Muscle of arm (tissue), 12 donors: Measurements from ENCODE around the gene FAM193A. TPM values are rescaled to one million over a fixed set of nuclear protein-coding genes. Genes with fewer than 3 reads are reported as not detected.
A peak's percentile ranks its signal among the peaks of the same experiment; 100 is the strongest.
"Not testable (repeated sequence)": the region's sequence is repeated elsewhere in the genome, so short reads cannot be mapped to it uniquely, and the experiment has no call there.

Experiments used
- DNase-seq: peaks from one replicate; pipeline ENCODE4 v3.0.0-alpha.2; 2013
- polyA plus RNA-seq, 12 donors: library from polyadenylated mRNA; unstranded; fragments of 120-200 nt; gene quantifications; one replicate each; pipeline ENCODE4 v1.2.1, GENCODE V29; 2013; ENCODE audit not compliant: insufficient read length in 12 of 12

Gene FAM193A
- polyA plus RNA-seq, 12 donors = 15.5 to 36.3 (median 18.8) TPM; not detected in 1

DNA sequence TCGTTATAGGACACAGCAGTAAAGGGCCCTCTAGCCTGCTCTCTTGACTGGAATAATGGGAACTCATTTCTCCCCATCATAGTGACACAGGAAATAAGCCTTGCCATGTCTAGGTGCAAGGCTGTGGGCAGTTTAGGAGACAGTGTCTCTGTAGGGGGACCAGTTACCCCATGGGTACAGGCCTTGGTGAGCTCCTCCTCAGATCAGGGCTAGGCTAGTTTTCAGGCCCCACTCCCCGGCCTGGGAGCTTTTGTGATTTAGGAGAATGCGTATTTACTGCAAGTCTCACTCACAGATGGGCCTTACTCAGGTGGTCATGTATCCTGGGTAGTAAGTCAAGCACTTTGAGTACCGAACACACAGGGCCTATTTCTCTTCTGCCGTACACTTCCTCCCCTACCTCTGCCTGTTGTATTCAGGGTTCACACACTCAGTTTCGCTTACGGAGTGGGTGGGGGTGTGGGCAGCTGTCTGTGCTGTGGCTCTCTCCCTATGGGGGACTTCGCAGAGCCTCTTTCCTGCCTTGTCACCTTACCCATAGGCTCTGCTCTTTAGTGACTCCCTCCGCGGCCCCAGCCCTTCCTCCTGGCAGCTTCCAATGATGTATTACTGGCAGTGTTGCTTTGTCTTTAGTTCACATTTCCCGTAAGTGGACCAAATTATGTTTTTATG, 34.2 kb downstream of the FAM193A start:
- DNase-seq = no peak

DNA sequence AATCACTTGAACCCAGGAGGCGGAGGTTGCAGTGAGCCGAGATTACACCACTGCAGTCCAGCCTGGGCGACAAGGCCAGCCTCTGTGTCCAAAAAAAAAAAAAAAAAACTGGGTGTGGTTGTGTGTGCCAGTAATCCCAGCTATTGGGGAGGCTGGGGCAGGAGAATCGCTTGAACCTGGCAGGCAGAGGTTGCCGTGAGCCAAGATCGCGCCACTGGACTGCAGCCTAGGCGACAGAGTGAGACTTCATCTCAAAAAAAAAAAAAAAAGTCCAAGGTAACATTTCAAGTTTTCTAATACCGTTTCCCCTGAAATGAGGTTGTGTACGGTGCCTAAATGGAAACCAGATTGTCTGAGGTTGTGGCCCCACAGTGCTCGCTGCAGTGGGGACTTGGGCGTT, 35.6 kb downstream of the FAM193A start:
- DNase-seq = no peak

DNA sequence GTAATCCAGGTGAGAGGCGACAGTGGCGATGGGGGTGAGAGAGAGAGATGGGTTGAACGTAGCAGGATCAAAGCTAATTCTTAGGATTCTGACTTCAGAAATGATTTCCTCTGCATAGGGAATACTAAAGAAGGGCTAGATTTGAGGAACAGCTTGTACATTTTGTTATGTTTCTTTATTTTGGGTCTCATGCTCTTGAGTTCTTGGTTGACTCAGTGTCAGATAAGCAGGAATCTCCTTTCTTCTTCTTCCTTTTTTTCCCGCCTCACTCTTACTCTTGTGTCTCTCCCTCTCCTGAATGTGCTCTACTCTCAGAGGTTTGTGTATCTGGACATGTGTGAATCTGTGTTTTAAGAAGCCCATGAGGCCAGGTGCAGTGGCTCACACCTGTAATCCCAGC, 36.4 kb downstream of the FAM193A start:
- no peak for DNase-seq

DNA sequence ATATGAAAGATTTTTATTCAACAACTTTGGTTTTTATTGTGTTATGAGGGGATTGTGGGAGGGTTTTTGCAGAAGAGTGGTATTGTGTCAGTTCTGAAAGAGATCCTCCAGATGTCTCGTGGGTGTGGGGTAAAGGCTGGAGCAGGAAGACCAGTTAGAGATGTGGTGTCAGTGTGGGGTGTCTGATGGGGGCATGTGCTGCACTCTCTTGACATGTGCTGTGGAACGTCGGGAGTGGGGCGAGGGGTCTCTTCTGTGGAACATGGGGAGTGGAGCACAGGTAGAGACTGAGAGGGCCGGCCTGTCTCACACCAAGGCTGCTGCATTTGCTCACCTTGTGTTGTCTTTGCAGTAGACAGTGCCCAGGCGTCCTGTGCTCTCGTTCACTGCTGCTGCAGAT, 37.6 kb downstream of the FAM193A start:
- DNase-seq = no peak

DNA sequence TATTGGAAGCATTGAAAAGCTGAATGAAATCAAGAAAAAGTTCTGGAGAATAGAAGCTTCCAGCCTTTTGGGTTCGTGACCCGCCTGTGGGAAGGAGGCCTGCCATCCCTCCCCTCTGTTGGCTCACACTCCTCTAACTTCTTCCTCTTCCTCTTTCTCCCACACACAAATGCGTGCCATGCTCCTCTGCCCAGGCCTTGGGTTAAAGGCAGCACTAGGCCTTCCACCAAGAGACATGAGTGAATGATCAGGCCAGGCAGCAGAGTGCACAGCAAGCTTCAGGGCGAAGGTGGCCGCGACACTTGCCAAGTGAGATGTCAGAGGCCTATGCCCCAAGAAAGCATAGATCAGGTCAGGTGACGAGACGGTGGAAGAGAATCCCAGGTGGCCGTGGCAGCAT, 38.4 kb downstream of the FAM193A start:
- no peak for DNase-seq

DNA sequence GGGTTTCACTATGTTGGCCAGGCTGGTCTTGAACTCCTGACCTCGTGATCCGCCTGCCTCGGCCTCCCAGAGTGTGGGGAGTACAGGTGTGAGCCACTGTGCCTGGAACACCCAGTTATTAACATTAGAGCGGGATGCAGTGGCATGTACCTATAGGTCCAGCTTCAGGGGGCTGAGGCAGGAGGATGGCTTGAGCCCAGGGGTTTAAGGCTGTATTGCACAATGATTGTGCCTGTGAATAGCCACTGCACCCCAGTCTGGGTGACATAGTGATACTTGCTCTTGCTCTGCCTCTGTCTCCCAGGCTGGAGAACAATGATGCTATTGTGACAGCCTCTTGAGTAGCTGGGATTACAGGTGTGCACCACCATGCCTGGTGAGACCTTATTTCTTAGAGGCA, 39.8 kb downstream of the FAM193A start:
- DNase-seq = no peak

DNA sequence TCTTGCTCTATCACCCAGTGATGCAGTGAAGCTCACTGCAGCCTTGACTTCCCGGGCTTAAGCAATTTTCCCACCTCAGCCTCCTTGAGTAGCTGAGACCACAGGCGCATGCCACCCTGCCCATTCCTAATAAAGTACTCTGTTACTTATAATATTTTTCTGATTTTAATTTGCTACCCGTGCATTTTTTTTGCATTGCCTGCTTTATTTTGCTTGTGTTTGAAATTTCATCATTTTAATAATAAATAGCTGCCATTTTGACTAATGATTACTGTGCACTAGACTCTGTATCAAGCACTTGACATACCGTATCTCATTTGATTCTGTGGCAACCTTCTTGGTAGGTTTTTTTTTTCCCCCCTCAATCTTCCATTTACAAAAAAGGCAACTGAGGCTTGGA, 41.7 kb downstream of the FAM193A start:
- DNase-seq = no peak

DNA sequence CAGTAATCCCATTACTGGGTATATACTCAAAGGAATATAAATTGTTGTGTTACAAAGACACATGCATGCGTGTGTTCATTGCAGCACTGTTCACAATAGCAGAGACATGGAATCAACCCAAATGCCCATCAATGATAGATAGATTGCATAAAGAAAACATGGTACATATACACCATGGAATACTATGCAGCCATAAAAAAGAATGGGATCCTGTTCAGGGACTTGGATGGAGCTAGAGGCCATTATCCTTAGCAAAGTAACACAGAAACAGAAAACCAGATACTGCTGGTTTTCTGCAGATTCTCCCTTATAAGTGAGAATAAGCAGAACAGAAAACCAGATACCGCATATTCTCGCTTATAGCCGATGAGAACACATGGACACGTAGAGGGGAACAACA, 43.5 kb downstream of the FAM193A start:
- no peak for DNase-seq

DNA sequence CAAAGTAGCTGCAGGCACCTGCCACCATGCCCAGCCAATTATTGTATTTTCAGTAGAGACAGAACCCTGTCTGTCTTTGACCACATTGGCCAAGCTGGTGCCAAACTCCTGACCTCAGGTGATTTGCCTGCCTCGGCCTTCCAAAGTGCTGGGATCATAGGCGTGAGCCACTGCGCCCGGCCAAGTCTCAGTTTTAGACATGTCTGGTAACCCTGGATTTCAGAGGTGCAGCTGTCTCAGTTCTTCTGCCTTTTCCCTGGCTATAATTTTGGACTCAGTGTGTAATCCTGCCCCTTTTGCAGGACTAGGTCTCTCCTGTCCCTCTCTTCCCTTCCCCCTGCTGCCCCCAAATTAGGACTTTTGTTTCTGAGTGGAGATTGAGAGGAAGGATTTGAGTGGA, 46.6 kb downstream of the FAM193A start:
- DNase-seq = no peak

DNA sequence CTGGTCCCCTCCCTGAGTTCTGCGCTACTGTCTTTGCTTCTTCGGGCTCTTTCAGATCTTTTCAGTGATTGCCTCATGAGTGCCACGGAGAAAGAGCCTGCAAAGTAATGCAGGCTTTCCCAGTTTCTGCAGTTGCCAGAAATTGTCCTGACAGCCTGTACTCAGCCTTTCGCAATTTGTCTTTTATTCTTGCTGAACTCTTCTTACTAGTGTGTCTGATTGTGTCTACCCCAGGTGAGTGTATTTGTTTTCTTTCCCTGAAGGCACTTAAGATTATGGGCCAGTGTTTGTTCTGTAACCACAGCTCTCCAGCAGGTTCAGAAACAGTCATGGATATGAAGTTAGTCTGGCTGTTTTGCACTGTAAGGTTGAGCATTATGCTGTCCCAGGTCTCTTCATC, 47.1 kb downstream of the FAM193A start:
- DNase-seq = no peak

DNA sequence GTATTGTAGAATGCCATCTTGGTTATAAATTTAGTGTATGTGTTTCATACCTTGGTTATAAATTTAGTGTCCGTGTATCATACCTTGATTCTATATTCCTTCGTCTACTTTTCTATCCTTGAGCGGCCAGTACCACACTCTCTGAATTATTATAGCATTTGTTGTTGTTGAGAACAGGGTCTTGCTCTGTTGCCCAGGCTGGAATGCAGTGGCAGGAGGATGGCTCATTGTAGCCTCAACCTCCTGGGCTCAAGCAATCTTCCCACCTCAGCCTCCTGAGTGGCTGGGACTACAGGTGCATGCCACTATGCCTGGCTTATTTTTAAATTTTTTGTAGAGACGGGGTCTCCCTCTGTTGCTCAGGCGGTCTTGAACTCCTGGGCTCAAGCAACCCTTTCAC, 50.1 kb downstream of the FAM193A start:
- DNase-seq = no peak

DNA sequence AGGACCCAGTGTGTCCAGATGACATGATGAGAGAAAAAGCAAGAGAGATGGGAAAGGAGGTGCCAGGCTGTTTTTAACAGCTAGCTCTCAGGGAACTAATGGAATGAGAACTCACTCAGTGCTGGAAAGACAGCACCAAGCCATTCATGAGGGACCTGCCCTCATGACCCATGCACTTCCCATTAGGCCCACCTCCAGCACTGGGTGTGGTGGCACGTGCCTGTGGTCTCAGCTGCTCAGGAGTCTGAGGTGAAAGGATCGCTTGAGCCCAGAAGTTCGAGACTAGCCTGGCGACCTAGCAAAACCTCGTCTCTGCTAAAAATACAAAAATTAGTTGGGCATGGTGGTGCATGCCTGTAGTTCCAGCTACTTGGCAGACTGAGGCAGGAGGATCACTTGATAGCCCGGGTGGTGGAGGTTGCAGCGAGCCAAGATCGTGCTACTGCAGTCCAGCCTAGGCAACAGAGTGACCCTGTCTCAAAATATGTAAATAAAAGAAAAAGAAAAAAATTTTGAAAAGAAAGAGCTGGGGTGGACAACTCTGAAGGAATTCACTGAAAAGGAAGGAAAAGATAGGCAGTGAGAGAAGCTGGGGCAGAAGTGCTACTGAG, 50.9 kb downstream of the FAM193A start:
- no peak for DNase-seq

DNA sequence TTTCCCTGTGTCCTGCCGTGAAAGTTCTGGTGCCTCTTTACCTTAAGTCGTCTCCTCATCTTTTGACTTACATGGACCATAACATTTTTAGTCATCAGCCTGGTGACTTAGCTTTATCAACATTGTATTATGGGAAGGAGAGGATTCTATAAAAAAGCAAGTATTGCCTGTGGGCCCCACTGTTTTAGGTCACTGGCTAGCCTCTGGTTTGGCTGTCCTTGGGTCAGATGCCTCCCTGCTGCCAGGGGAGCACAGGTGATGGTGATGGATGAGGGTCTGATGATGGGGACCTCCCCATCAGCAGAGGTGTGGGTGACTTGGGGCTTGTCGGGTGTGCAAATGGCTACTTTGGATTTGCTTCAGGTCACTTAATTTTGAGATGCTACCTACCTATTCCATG, 51.8 kb downstream of the FAM193A start:
- no peak for DNase-seq

DNA sequence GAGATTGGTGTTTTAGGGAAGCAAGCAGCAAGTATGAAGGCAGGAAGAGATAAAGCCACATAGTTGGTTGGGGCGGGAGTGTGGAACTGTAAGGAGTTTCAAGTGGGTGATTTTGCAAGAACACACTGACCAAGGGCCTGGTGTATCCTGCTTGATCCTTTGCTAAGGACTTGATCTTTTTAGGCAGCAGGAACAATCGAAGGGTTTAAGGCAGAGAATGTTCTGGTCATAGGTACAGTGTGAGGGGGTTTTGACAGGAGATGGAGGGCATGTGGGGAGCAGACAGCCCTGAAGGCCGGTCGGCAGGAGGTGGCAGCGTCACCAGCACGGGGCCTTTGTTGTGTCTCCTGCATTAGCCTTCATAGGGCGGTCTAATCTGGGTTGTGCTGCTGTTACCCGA, 54.7 kb downstream of the FAM193A start:
- DNase-seq = no peak

DNA sequence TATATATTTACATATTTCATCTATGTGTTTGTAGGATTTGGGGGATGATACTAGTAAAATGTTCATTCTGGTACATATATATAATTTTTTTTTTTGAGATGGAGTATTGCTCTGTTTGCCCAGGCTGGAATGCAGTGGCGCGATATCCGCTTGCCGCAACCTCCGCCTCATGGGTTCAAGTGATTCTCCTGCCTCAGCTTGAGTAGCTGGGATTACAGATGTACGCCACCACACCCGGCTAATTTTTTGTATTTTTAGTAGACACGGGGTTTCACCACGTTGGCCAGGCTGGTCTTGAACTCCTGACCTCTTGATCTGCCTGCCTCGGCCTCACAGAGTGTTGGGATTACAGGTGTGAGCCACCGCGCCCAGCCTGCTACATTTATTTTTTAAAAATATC, 55.6 kb downstream of the FAM193A start:
- DNase-seq = not testable (repeated sequence)

DNA sequence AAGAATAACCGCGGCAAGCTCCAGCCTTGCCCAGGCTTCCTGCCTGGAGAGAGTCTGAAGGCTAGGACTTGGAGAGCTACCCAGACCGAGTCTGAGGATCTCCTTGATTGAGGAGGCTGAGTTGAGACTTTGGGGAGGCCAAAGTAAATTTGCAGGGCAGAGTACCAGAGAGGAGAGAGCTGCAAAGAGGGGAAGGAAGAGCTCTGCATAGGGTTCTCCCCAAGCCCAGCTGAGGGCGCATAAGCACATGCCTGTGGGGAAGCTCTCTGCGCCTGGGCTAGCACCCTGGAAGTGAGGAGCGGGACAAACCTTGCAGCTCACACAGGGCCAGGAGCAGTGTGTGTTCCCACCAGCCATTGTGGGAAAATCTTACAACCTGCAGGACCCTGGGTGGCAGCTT, 56.1 kb downstream of the FAM193A start:
- no peak for DNase-seq

DNA sequence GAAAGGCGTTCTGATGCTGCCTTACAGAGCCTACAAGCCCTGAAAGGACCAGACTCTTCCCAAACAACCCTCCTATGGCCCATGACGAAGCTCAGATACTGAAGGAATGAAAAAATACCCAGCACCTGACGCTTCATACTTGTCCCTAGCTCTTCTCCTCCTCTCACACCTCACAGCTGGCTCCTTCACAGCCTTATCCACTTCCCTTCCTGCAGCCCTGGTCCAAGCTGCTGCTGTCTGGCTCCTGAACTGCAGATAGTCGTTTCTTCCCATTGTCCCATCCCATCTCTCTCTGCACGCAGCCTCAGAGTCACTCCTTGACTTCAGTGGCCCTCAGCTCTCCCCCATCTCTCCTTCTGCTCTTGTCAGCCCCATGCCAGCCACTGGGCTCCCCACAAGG, 56.6 kb downstream of the FAM193A start:
- no peak for DNase-seq

DNA sequence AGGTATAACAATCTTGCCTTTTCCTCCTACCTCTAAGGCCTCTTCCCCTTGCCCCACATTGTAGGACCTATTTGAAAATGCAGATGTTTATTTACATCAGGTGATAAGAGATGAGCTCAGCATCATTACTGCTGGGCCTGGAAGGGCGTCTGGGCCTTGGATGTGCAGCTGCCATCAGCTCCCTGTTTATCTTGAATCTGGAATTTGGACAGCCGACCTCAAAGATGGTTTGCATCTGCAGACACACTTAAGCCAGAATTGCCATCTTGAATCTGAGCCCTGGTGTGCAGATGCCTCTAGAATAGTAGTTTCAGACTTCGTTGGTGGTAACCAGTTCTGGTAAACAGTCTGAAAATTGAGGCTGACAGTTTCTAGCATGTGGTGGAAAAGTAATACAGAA, 59.0 kb downstream of the FAM193A start:
- DNase-seq = no peak

DNA sequence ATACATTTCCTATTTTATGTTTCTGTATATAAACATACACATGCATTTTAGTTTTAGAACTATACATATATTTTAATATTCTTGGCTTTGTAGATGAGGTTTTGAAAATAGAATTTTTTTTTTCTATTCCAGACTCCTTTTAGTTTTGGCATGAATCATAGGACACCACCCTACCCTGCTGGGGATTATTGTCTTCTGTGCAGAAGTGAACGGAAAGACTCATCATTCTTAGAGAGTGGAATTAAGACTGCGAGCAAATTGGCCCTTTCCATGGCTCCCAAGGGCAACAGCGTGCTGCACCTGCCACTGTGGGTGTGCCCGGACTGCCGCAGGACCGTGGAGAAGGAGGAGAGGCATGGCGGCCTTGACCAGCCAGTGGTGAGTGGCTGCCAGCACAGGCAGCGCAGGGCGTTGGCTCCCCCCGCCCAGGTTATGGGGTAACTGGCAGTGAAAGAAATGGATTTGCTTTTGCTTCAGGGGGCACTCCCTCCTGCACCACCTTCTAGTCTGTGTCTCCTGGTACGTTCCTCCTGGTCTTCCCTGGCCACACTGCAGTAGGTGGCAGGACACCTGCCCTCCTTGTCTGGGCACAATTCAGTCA, 59.6 kb downstream of the FAM193A start:
- no peak for DNase-seq

DNA sequence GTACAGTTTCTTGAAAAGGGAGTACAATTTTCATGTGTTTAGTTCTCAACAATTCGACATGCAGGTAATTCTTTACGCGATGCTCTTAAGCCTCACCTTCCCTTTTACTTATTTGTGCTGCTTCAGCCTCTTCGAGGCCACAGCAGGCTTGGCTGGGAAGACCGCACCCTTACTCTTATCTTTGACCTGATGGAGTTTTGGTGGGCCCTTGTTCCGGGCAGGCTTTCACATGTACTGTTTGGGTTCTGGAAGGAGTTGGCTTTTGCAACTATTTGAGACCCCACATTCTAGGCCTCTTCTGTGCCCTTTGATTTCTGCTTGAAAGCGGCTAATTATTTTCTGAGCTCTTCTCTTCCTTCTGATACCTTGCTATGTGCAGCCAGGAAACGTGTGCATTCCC, 60.2 kb downstream of the FAM193A start:
- DNase-seq = no peak

DNA sequence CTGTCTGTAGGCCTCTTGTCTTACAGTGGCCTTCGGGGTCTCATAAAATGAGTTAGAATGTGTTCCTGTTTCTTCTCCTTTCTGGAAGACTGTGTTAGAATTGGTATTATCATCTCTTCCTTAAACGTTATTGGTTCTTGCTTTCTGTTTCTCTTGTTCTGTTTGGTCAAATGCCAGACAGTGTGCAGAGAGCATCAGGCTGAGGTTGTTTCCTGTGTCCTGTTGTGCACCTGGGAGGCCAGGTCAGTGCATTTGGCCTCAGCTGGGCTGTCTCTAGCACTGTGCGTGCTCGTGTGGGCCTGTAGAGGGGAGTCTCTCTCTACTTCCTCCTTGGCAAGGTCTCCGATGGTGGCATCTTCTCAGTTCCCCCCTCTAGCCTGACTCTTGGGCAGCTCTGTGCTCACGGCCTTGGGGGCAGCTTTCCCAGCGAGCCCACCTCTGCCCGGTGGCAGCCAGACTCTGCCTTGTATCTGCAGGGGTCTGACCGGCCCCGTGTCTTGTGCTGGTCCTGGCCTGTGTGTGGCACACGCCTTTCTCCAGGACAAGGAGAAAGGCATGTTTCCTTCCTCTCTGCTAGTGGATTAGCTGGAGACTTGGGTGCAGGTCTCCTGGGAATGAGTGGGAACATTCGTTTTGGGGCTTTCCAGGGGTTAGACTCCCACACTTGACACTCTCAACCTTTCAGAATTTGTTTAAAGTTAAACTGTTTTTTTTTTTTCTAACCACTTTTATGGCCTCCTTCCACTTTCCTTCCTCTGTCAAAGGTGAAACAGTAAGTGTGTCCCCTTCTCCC, 62.3 kb downstream of the FAM193A start:
- peak; percentile 28 for DNase-seq

DNA sequence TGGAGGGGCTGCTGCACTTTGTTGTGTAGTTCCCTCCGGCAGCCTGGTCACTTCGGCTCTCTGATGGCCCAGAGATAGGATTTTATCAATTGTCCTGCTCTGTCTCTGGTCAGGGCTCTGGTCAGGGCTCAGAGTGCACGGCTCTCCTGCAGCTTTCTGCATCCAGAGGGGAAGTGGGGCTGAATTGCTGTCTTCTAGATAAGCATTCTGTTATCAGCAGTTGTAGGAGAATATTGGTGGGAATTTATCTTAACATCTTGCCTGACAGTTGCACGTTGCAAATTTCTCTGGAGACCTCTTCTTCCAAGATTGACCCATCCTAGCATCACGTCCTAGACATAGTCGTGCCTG, 62.8 kb downstream of the FAM193A start:
- DNase-seq = no peak

DNA sequence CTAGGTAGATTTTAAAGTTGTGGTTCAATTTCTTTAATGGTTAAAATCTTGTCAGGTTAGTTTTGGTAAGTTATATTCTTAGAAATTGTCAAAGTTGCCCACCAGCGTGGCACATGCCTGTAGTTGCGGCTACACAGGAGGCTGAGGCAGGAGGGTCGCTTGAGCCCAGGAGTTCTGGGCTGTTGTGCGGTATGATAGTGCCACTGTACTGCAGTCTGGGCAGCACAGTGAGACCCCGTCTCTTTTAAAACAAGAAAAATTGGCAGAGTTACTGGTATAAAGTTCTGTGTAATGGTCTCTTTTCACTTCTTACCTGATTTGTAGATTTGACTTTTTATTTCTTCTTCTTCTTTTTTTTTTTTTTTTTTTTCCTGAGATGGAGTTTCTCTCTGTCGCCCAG, 64.4 kb downstream of the FAM193A start:
- DNase-seq = no peak
